ENCODE data around the gene MRPL38. TPM values are rescaled to one million over a fixed set of nuclear protein-coding genes. Genes with fewer than 3 reads are reported as not detected.
"Not testable (repeated sequence)": the region's sequence is repeated elsewhere in the genome, so short reads cannot be mapped to it uniquely, and the experiment has no call there.

The MRPL38 gene
- total RNA-seq, 1 donor from 2014 or later: 113 TPM

- H3K36me3 Mint-ChIP-seq: no peaks in the 10 kb centered on the region
- H3K27me3 Mint-ChIP-seq: no peaks in the 10 kb centered on the region
- H3K27ac Mint-ChIP-seq: peak overlapping the region; percentile 71
- TF ChIP-seq CTCF (conservative IDR thresholded peaks at IDR 0.05): peak; percentile 2
- no peaks in the 10 kb centered on the region for H3K9me3 Mint-ChIP-seq
- DNase-seq (ENCODE audit: extremely low spot score, unreplicated experiment): peak; percentile 84
- peaks cover 10% of the 10 kb centered on the region for H3K4me1 Mint-ChIP-seq (ENCODE audit: unreplicated experiment)
- H3K4me3 Mint-ChIP-seq: no peak overlapping the region
Observed at GRCh38 chr17:75856062-75856756, 48.5 kb downstream of the MRPL38 start.

GRCh38 chr17:75855310-75856061 lies 49.2 kb downstream of the MRPL38 start, which contains the start of gene WBP2:
TSS of gene WBP2 (minus strand) at chr17:75855335. CDS start at chr17:75855297, 38 bp downstream.
- Mint-ChIP-seq H3K27ac (peak within 1 kb of the TSS; percentile 71), H3K4me3 (no peak within 1 kb of the TSS), H3K4me1 (ENCODE audit: unreplicated experiment) (peaks cover 10% of the 10 kb centered on the region), H3K9me3 (no peaks in the 10 kb centered on the region), H3K36me3 (no peaks in the 10 kb centered on the region), H3K27me3 (no peaks in the 10 kb centered on the region)
- TF ChIP-seq CTCF (conservative IDR thresholded peaks at IDR 0.05): peak; percentile 67
- peak; percentile 95 for DNase-seq (ENCODE audit: extremely low spot score, unreplicated experiment)

- DNase-seq (ENCODE audit: extremely low spot score, unreplicated experiment): no peak
- Mint-ChIP-seq H3K27ac (no peak overlapping the region), H3K4me3 (no peak overlapping the region), H3K36me3 (no peaks in the 10 kb centered on the region), H3K27me3 (no peaks in the 10 kb centered on the region), H3K4me1 (ENCODE audit: unreplicated experiment) (peaks cover 10% of the 10 kb centered on the region), H3K9me3 (no peaks in the 10 kb centered on the region)
- TF ChIP-seq CTCF (conservative IDR thresholded peaks at IDR 0.05): no peak
Observed at GRCh38 chr17:75854881-75855309, 49.8 kb downstream of the MRPL38 start.

- no peak for DNase-seq (ENCODE audit: extremely low spot score, unreplicated experiment)
- peaks cover 10% of the 10 kb centered on the region for H3K4me1 Mint-ChIP-seq (ENCODE audit: unreplicated experiment)
- H3K4me3 Mint-ChIP-seq: no peak overlapping the region
- no peaks in the 10 kb centered on the region for H3K27me3 Mint-ChIP-seq
- H3K9me3 Mint-ChIP-seq: no peaks in the 10 kb centered on the region
- H3K27ac Mint-ChIP-seq: no peak overlapping the region
- no peaks in the 10 kb centered on the region for H3K36me3 Mint-ChIP-seq
- no peak for TF ChIP-seq CTCF (conservative IDR thresholded peaks at IDR 0.05)
Observed at GRCh38 chr17:75854101-75854748, 50.5 kb downstream of the MRPL38 start.

GRCh38 chr17:75853433-75853832 lies 51.3 kb downstream of the MRPL38 start:
- TF ChIP-seq CTCF (conservative IDR thresholded peaks at IDR 0.05): no peak
- peak overlapping the region; percentile 63 for H3K27ac Mint-ChIP-seq
- no peak for DNase-seq (ENCODE audit: extremely low spot score, unreplicated experiment)
- H3K4me3 Mint-ChIP-seq: peak overlapping the region; percentile 65
- H3K27me3 Mint-ChIP-seq: no peaks in the 10 kb centered on the region
- H3K4me1 Mint-ChIP-seq (ENCODE audit: unreplicated experiment): peaks cover 10% of the 10 kb centered on the region
- peaks cover under 1% of the 10 kb centered on the region for H3K36me3 Mint-ChIP-seq
- H3K9me3 Mint-ChIP-seq: no peaks in the 10 kb centered on the region

GRCh38 chr17:75851693-75851991 lies 53.0 kb downstream of the MRPL38 start:
- H3K4me1 Mint-ChIP-seq (ENCODE audit: unreplicated experiment); H3K4me3 Mint-ChIP-seq; H3K36me3 Mint-ChIP-seq; H3K27ac Mint-ChIP-seq; H3K9me3 Mint-ChIP-seq; DNase-seq (ENCODE audit: extremely low spot score, unreplicated experiment); H3K27me3 Mint-ChIP-seq: not testable (repeated sequence)

Measured in type B pancreatic cell (in vitro differentiated cells).